PC-9 (cell line): Measurements from ENCODE around the gene LRRC28.

ENCODE experiments used
- EZH2 ChIP-seq: fragments of 200-600 bp; sonication (generic); IDR thresholded peaks from 2 replicates; pipeline ENCODE4 v1.8.0; 2017; ENCODE audit warnings: antibody characterized with exemption, low read depth
- TF ChIP-seq, protein P1 (sequence below): fragments of 200-600 bp; sonication (generic); conservative IDR thresholded peaks from 2 replicates; pipeline ENCODE4 v1.6.1; 2017; ENCODE audit warnings: mixed run types, antibody characterized with exemption, mild to moderate bottlenecking, moderate library complexity

DNA sequence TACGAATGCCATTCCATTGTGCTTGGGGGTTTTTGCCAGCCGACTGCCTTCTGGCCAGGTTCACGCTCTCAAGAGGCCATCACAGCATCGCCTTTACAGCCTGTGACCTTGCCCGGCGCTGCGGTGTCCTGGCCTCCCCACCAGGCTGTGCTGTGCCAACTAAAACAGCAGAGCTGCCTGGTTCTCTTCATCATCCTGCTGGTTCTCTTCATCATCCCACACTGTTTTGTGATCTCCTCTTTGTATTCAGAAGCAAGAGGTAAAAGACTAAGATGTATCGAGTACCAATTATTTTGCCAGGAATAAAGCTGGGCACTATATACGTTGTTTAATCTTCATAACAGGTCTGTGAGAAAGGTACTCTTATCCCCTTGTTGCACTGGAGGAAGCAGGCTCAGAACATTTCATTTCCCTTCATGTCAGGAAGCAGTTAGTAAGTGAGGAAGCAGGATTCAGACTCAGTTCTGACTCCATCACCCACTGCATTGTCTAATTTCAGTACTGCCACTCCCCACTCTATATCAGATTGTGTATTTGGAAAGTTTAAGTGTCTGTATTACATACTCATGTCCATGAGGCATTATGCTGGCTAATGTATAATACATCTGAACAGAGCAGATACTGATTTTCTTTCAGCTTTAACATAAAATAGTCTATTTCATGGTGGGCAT, 92.7 kb downstream of the LRRC28 start:
- TF ChIP-seq, protein P1, sequence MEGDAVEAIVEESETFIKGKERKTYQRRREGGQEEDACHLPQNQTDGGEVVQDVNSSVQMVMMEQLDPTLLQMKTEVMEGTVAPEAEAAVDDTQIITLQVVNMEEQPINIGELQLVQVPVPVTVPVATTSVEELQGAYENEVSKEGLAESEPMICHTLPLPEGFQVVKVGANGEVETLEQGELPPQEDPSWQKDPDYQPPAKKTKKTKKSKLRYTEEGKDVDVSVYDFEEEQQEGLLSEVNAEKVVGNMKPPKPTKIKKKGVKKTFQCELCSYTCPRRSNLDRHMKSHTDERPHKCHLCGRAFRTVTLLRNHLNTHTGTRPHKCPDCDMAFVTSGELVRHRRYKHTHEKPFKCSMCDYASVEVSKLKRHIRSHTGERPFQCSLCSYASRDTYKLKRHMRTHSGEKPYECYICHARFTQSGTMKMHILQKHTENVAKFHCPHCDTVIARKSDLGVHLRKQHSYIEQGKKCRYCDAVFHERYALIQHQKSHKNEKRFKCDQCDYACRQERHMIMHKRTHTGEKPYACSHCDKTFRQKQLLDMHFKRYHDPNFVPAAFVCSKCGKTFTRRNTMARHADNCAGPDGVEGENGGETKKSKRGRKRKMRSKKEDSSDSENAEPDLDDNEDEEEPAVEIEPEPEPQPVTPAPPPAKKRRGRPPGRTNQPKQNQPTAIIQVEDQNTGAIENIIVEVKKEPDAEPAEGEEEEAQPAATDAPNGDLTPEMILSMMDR, result no peak
- TF ChIP-seq EZH2, result no peak
